Activated naive CD8-positive, alpha-beta T cell treated with anti-CD3 and anti-CD28 coated beads for 36 hours (primary cell): ENCODE measurements around the gene FGFR2. TPM values are rescaled to one million over a fixed set of nuclear protein-coding genes. Genes with fewer than 3 reads are reported as not detected.
A peak's percentile ranks its signal among the peaks of the same experiment; 100 is the strongest.

Experiments
- DNase-seq: peaks from one replicate; pipeline ENCODE4 v3.0.0; 2021
- H3K27ac Mint-ChIP-seq: one replicate; pipeline ENCODE4 v1.8.0; 2022; ENCODE audit warnings: mild to moderate bottlenecking, moderate library complexity, mixed read lengths
- H3K27me3 Mint-ChIP-seq: one replicate; pipeline ENCODE4 v1.8.0; 2022; ENCODE audit warnings: mild to moderate bottlenecking, mixed read lengths
- H3K36me3 Mint-ChIP-seq: one replicate; pipeline ENCODE4 v1.8.0; 2021; ENCODE audit warnings: mild to moderate bottlenecking, mixed read lengths
- H3K4me1 Mint-ChIP-seq: one replicate; pipeline ENCODE4 v1.8.0; 2021; ENCODE audit warnings: mixed read lengths
- H3K4me3 Mint-ChIP-seq: one replicate; pipeline ENCODE4 v1.8.0; 2022; ENCODE audit warnings: mild to moderate bottlenecking, moderate library complexity, mixed read lengths
- H3K9me3 Mint-ChIP-seq: one replicate; pipeline ENCODE4 v1.8.0; 2022; ENCODE audit warnings: mixed read lengths
- total RNA-seq, 2 experiments: library from RNA; stranded (reverse); gene quantifications; one replicate each; pipeline ENCODE4 v1.2.3, GENCODE V29; 2021

The FGFR2 gene
- total RNA-seq = not detected

GRCh38 chr10:121598263-121599249, at the start of gene FGFR2:
FGFR2 (minus strand) TSS chr10:121598444; CDS start chr10:121593817, 4,627 bp downstream.
- Mint-ChIP-seq H3K4me1 (peaks cover 4% of the 10 kb centered on the region), H3K27me3 (peaks cover 72% of the 10 kb centered on the region), H3K36me3 (no peaks in the 10 kb centered on the region), H3K9me3 (no peaks in the 10 kb centered on the region), H3K4me3 (no peak within 1 kb of the TSS), H3K27ac (no peak within 1 kb of the TSS)
- DNase-seq = peak; percentile 37

GRCh38 chr10:121647401-121647800, 49.2 kb upstream of the FGFR2 start:
- Mint-ChIP-seq H3K27ac (no peak overlapping the region), H3K27me3 (peaks cover 6% of the 10 kb centered on the region), H3K4me1 (no peaks in the 10 kb centered on the region), H3K9me3 (no peaks in the 10 kb centered on the region), H3K4me3 (no peak overlapping the region), H3K36me3 (no peaks in the 10 kb centered on the region)
- DNase-seq = no peak

DNA sequence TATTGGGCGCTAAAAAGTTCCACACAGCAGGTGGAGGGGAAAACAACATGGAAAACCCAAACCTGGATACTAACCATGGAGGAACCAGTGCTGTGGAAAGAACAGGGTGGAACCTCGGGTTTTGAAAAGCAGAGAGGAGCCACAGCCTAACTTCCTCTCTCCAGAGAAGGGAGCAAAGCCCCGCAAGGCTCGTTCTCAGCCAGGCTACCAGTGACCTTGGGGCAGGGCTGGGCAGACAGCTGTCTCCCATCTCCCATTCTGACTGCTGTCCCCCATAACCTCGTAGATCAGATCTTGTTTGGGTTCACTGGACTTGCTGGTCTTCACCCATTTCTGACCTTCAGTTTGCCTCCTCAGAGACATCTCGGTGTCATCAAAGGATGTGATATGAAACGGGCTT, 47.5 kb upstream of the FGFR2 start:
- H3K4me1 Mint-ChIP-seq = no peaks in the 10 kb centered on the region
- peaks cover 6% of the 10 kb centered on the region for H3K27me3 Mint-ChIP-seq
- DNase-seq = no peak
- no peak overlapping the region for H3K4me3 Mint-ChIP-seq
- H3K27ac Mint-ChIP-seq = no peak overlapping the region
- no peaks in the 10 kb centered on the region for H3K36me3 Mint-ChIP-seq
- peaks cover 6% of the 10 kb centered on the region for H3K9me3 Mint-ChIP-seq

- Mint-ChIP-seq H3K4me3 (no peak overlapping the region), H3K36me3 (no peaks in the 10 kb centered on the region), H3K9me3 (peaks cover 6% of the 10 kb centered on the region), H3K27ac (no peak overlapping the region), H3K27me3 (peaks cover 6% of the 10 kb centered on the region), H3K4me1 (no peaks in the 10 kb centered on the region)
- no peak for DNase-seq
Measured at GRCh38 chr10:121644501-121644900, 46.3 kb upstream of the FGFR2 start.

DNA sequence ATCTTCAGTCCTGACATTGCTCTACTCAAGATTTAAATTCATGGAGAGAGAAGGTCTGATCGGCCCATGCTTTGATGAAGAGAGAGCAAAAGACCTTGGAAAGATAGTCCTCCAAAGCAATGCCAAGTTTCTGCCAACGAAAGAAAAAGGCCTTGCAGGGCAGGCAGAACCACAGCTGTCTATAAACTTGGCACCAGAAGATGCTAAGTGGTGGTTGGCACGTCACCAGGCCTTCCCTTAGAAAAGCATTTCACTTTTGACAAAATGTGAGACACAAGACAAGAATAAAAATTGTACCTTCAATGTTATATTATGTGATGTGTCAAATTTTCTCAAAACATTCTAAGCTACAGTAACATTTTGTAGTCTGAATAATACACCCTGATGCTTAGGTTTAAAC, 42.0 kb upstream of the FGFR2 start:
- H3K4me3 Mint-ChIP-seq = no peak overlapping the region
- no peaks in the 10 kb centered on the region for H3K36me3 Mint-ChIP-seq
- H3K27me3 Mint-ChIP-seq = no peaks in the 10 kb centered on the region
- peaks cover 13% of the 10 kb centered on the region for H3K9me3 Mint-ChIP-seq
- DNase-seq = no peak
- H3K27ac Mint-ChIP-seq = no peak overlapping the region
- no peaks in the 10 kb centered on the region for H3K4me1 Mint-ChIP-seq

DNA sequence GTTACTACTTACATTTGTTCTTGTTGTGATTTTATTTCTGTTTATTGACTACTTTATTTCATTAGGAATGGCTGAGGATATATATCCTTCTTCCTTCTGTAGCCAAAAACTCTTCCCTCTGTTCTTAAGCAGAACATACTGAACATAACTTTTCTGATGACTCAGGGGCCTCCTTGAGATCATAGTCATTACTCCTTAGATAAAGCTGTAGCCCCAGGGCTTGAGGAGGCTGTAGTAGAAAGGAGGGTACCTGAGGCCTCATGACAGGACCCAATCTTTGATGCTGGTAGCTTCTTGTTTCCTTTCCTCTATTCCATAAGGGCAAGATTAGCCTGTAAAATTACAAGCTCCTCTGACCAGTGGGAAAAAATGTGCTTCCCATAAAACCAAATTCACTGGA, 41.2 kb upstream of the FGFR2 start:
- no peak overlapping the region for H3K27ac Mint-ChIP-seq

GRCh38 chr10:121637437-121637836, 39.2 kb upstream of the FGFR2 start:
- Mint-ChIP-seq H3K9me3 (peaks cover 13% of the 10 kb centered on the region), H3K27me3 (no peaks in the 10 kb centered on the region), H3K27ac (no peak overlapping the region), H3K4me1 (no peaks in the 10 kb centered on the region), H3K4me3 (no peak overlapping the region), H3K36me3 (no peaks in the 10 kb centered on the region)
- DNase-seq = no peak

More for the DNA sequence above, 41.2 kb upstream of the FGFR2 start:
- Mint-ChIP-seq H3K9me3 (peaks cover 13% of the 10 kb centered on the region), H3K36me3 (no peaks in the 10 kb centered on the region), H3K27me3 (no peaks in the 10 kb centered on the region), H3K4me3 (no peak overlapping the region), H3K4me1 (no peaks in the 10 kb centered on the region)
- no peak for DNase-seq

DNA sequence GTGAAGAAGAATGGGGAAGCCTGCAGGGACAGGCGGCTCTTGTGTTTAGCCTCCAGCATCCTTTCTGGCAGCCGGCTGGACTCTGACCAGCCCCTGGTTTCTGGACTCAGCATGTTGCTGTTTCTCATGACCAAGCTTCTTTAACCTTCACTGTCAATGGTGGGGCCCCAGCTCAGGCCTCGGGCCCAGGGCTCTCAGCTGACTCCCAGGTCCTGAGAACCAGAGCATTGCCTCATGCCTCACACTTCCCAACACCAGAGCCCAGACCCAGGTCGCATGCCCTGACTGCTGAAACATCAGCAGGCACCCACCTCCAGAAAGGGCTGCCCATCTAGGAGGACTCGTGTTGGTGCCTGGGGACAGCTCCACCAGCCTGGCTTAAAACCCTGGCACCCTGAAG, 34.8 kb upstream of the FGFR2 start:
- DNase-seq = no peak
- Mint-ChIP-seq H3K27me3 (no peaks in the 10 kb centered on the region), H3K4me3 (no peak overlapping the region), H3K36me3 (no peaks in the 10 kb centered on the region), H3K27ac (no peak overlapping the region), H3K9me3 (peaks cover 7% of the 10 kb centered on the region), H3K4me1 (no peaks in the 10 kb centered on the region)

DNA sequence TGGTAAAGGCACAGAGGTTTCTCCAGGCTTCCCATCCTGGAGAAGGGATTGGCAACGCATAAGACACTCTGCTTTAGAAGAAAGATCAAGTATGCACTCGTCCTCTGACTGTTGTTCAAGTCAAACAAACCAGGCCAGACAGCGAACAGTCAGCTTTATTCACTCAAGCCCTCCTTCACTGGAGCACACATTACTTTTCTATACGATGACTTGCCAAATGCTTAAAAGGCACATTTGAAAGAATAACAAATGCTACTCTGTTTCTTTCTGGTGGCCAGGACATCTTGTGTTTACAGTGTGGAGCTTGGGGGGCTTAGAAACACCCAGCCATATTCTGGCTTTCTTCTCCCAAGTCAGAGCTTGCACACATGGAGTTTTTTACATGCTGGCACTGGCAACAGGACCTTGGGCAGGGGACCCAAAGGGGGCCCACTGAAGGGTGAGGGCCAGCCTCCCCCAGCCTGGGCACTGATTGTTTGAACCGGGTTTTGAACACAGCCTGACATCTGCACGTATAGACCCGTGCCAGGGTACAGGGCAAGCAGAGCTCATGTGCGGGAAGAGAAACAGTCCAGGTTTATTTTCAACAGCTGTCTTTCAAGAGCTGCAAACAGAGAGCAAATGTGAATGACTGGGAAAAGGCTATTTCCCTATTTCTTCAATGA, 33.3 kb upstream of the FGFR2 start:
- Mint-ChIP-seq H3K9me3 (no peaks in the 10 kb centered on the region), H3K4me3 (no peak overlapping the region), H3K27ac (no peak overlapping the region), H3K4me1 (no peaks in the 10 kb centered on the region), H3K27me3 (peaks cover 3% of the 10 kb centered on the region), H3K36me3 (no peaks in the 10 kb centered on the region)
- no peak for DNase-seq

DNA sequence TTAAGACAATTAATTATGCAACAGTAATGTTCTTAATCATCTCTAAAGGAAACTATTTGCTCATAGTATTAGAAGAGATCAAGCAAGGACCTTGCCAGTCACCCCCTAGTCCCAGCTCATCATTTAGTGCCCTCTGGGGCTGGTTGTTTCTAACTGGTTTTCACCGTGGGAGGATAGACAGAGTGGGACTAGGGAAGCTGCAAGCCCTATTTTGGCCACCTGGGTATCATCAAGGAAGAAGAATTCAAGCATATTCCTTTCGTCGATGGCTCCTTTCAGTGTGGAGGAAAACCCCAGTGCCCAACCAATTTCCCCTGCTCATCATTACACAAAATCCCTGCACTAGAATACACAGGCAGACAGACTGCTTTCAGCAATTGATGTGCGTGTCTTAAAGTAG, 30.6 kb upstream of the FGFR2 start:
- Mint-ChIP-seq H3K27me3 (peaks cover 3% of the 10 kb centered on the region), H3K4me1 (no peaks in the 10 kb centered on the region), H3K9me3 (no peaks in the 10 kb centered on the region), H3K4me3 (no peak overlapping the region), H3K36me3 (no peaks in the 10 kb centered on the region), H3K27ac (no peak overlapping the region)
- DNase-seq = no peak

DNA sequence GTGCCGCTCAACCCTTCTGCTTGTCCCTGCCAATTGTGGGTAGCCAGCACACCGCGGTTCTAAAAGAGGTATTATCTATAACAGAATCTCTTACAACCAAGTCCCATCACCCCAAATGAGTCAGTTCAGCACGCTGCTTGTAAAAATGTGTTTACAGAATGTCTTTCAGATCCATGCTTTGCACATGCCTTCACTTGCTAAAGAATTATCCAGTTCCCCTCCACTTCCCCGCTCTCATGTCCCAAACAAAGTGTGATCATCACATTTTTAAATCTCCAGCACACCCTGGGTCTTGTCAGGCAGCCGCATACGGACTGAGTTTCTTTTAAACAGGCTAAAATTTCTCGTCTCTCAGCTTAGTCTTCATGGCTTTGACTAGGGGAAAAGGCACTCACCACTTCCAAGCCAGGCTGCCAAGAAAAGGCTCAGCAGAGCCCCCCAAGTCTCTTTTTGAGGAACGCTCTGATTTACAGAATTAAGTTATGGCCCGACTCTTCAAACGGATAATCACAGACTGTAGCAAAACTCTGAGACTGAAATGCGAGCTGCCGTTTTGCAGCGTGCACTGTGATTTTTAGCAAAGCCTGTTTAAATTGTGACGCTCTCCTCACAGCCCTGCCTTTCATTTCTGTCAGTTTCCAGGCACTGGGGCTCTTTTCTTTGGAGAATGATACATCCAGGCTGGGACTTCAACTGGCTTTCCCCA, 29.8 kb upstream of the FGFR2 start:
- Mint-ChIP-seq H3K27ac (no peak overlapping the region), H3K4me3 (no peak overlapping the region), H3K4me1 (no peaks in the 10 kb centered on the region), H3K27me3 (peaks cover 3% of the 10 kb centered on the region), H3K36me3 (no peaks in the 10 kb centered on the region), H3K9me3 (no peaks in the 10 kb centered on the region)
- no peak for DNase-seq

- DNase-seq = no peak
- Mint-ChIP-seq H3K9me3 (no peaks in the 10 kb centered on the region), H3K36me3 (no peaks in the 10 kb centered on the region), H3K27me3 (peaks cover 3% of the 10 kb centered on the region), H3K27ac (no peak overlapping the region), H3K4me1 (no peaks in the 10 kb centered on the region), H3K4me3 (no peak overlapping the region)
Measured at GRCh38 chr10:121624836-121625486, 26.7 kb upstream of the FGFR2 start.

DNA sequence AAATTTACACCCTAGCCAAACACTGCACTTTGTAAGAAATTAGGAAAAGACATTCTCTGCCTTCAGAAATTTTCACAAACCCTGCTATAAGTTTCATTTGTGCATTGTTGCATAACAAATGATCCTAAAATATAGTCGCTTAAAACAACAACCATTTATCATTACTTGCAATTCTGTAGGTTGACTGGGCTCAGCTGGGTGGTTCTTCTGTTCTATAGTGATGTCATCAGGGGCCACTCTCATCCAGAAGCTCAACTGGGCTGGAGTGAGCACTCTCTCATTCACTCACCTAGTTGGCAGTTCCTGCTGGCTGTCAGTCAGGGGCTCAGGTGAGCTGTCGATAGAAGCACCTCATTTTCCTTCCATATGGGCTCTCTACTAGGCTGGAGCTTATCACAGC, 20.7 kb upstream of the FGFR2 start:
- H3K27me3 Mint-ChIP-seq = peaks cover 7% of the 10 kb centered on the region
- H3K9me3 Mint-ChIP-seq = peaks cover 5% of the 10 kb centered on the region
- H3K36me3 Mint-ChIP-seq = no peaks in the 10 kb centered on the region
- DNase-seq = no peak
- H3K27ac Mint-ChIP-seq = no peak overlapping the region
- H3K4me3 Mint-ChIP-seq = no peak overlapping the region
- no peaks in the 10 kb centered on the region for H3K4me1 Mint-ChIP-seq

- no peak for DNase-seq
- H3K36me3 Mint-ChIP-seq = no peaks in the 10 kb centered on the region
- peaks cover 7% of the 10 kb centered on the region for H3K27me3 Mint-ChIP-seq
- H3K4me1 Mint-ChIP-seq = no peaks in the 10 kb centered on the region
- H3K4me3 Mint-ChIP-seq = no peak overlapping the region
- H3K27ac Mint-ChIP-seq = no peak overlapping the region
- peaks cover 5% of the 10 kb centered on the region for H3K9me3 Mint-ChIP-seq
Measured at GRCh38 chr10:121617176-121617575, 18.9 kb upstream of the FGFR2 start.

DNA sequence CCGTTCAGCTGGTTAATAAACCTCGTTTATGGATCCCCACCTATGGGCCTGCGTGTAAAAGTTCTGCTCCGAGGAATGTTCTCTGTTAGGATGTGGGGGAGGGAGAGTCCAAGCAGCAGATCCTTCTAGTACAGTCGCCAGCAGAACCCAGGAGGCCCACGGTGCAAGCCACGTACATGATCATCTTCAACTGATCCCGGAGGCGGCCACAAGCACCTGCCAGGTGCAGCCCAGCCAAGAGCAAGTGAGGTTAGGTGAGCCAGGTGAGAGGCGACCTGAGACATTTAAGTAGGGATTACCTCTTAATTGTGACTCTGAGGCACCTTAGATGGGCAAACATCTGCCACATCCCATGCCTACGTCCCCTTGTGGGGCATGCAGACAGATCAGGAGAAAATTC, 18.0 kb upstream of the FGFR2 start:
- no peak for DNase-seq
- no peaks in the 10 kb centered on the region for H3K36me3 Mint-ChIP-seq
- H3K9me3 Mint-ChIP-seq = peaks cover 5% of the 10 kb centered on the region
- H3K4me3 Mint-ChIP-seq = no peak overlapping the region
- no peaks in the 10 kb centered on the region for H3K4me1 Mint-ChIP-seq
- H3K27ac Mint-ChIP-seq = no peak overlapping the region
- peaks cover 8% of the 10 kb centered on the region for H3K27me3 Mint-ChIP-seq
